OCI-LY1 (cell line): ENCODE data around the gene QKI.

ENCODE experiments used
- CTCF ChIP-seq: fragments of 200-600 bp; sonication (generic), shearing (Covaris generic); IDR thresholded peaks from 2 replicates; pipeline ENCODE4 v1.5.1; 2017; ENCODE audit warnings: mild to moderate bottlenecking, antibody characterized with exemption, low read length, moderate library complexity, mixed read lengths
- EZH2 ChIP-seq: fragments of 200-600 bp; sonication (generic), shearing (Covaris generic); IDR thresholded peaks from 2 replicates; pipeline ENCODE4 v1.8.0; 2017; ENCODE audit warnings: borderline replicate concordance, mixed run types, mild to moderate bottlenecking, antibody characterized with exemption, low read length, moderate library complexity, mixed read lengths

- TF ChIP-seq CTCF (no peak), EZH2 (no peak)
These were observed 173.9 kb downstream of the QKI start for GRCh38 chr6:163588220-163588919.
